HepG2 (cell line): ENCODE results near the gene TAS1R1. TPM values are rescaled to one million over a fixed set of nuclear protein-coding genes. Genes with fewer than 3 reads are reported as not detected.

Source experiments
- AKAP8 ChIP-seq: sonication (generic); formaldehyde crosslinking; IDR thresholded peaks from 2 replicates; pipeline ENCODE4 v1.5.1; 2020; ENCODE audit warnings: mild to moderate bottlenecking, missing genetic modification reagents
- AKNA ChIP-seq: sonication (generic); formaldehyde crosslinking; IDR thresholded peaks from 2 replicates; pipeline ENCODE4 v1.4.0; 2020; ENCODE audit warnings: missing genetic modification reagents, borderline replicate concordance
- ATF6 ChIP-seq: sonication (generic); formaldehyde crosslinking; conservative IDR thresholded peaks from 2 replicates; pipeline ENCODE4 v1.4.0; 2020; ENCODE audit warnings: missing genetic modification reagents
- CHCHD3 ChIP-seq: sonication (generic); formaldehyde crosslinking; IDR thresholded peaks from 2 replicates; pipeline ENCODE4 v1.8.0; 2022; ENCODE audit warnings: mild to moderate bottlenecking, missing genetic modification reagents, moderate library complexity
- HES4 ChIP-seq: sonication (generic); formaldehyde crosslinking; IDR thresholded peaks from 2 replicates; pipeline ENCODE4 v1.9.0; 2021; ENCODE audit warnings: mild to moderate bottlenecking, missing genetic modification reagents, borderline replicate concordance
- MLXIP ChIP-seq: sonication (generic); formaldehyde crosslinking; IDR thresholded peaks from 2 replicates; pipeline ENCODE4 v1.9.0; 2021; ENCODE audit warnings: missing genetic modification reagents, borderline replicate concordance
- NONO ChIP-seq, 2 experiments: fragments of 450-650 bp in 1 of 2; sonication (generic) in 1 of 2; formaldehyde crosslinking in 1 of 2; IDR thresholded peaks in 1 of 2; conservative IDR thresholded peaks in 1 of 2; 2 replicates each; pipeline versions ENCODE4 v1.6.1 to v1.8.0; 2017 to 2022; ENCODE audit warnings: mild to moderate bottlenecking in 1 of 2, missing genetic modification reagents in 1 of 2, moderate library complexity in 1 of 2
- PAX8 ChIP-seq: sonication (generic); formaldehyde crosslinking; IDR thresholded peaks from 2 replicates; pipeline ENCODE4 v1.8.0; 2022; ENCODE audit warnings: mild to moderate bottlenecking, missing genetic modification reagents, borderline replicate concordance
- PCBP2 ChIP-seq: fragments of 200-400 bp; formaldehyde crosslinking; optimal IDR thresholded peaks from 2 replicates; pipeline ENCODE3; 2018; ENCODE audit warnings: low read length, low read depth; ENCODE audit not compliant: poor library complexity, severe bottlenecking
- REXO4 ChIP-seq: sonication (generic); formaldehyde crosslinking; IDR thresholded peaks from 2 replicates; pipeline ENCODE4 v1.8.0; 2022; ENCODE audit warnings: missing genetic modification reagents, mild to moderate bottlenecking, borderline replicate concordance
- RFX1 ChIP-seq: fragments of 450-650 bp; IDR thresholded peaks from 2 replicates; pipeline ENCODE4 v1.6.1; 2017
- SKIL ChIP-seq: sonication (generic); formaldehyde crosslinking; IDR thresholded peaks from 2 replicates; pipeline ENCODE4 v1.8.0; 2022; ENCODE audit warnings: missing genetic modification reagents, mild to moderate bottlenecking, moderate library complexity, borderline replicate concordance
- TEAD3 ChIP-seq: optimal IDR thresholded peaks from 2 replicates; pipeline ENCODE3; 2016; ENCODE audit warnings: borderline replicate concordance
- TSC22D2 ChIP-seq: sonication (generic); formaldehyde crosslinking; IDR thresholded peaks from 2 replicates; pipeline ENCODE4 v1.5.1; 2020; ENCODE audit warnings: missing genetic modification reagents, mild to moderate bottlenecking, borderline replicate concordance
- ZNF136 ChIP-seq: sonication (generic); formaldehyde crosslinking; IDR thresholded peaks from 2 replicates; pipeline ENCODE4 v1.8.1; 2022; ENCODE audit warnings: low read depth, mild to moderate bottlenecking, moderate library complexity, missing genetic modification reagents
- ZNF564 ChIP-seq: sonication (generic); formaldehyde crosslinking; IDR thresholded peaks from 2 replicates; pipeline ENCODE4 v1.8.1; 2023; ENCODE audit warnings: mild to moderate bottlenecking, missing genetic modification reagents
- ZNF629 ChIP-seq: sonication (generic); formaldehyde crosslinking; conservative IDR thresholded peaks from 2 replicates; pipeline ENCODE4 v1.5.0; 2020; ENCODE audit warnings: missing genetic modification reagents
- ZSCAN31 ChIP-seq: sonication (generic); formaldehyde crosslinking; IDR thresholded peaks from 2 replicates; pipeline ENCODE4 v1.5.0; 2020; ENCODE audit warnings: low read depth, mild to moderate bottlenecking, missing genetic modification reagents
- polyA plus RNA-seq, 8 experiments: library from polyadenylated mRNA; depleted of rRNA in 3 of 8; stranded (reverse) in 7 of 8; unstranded in 1 of 8; fragments of >200 nt; fragmentation: Illumina TruSeq in 4 of 8; extraction: Trizol in 4 of 8; gene quantifications; 2 replicates each; pipeline versions ENCODE4 v1.2.1 to v1.2.3, GENCODE V29; 2011 to 2016; ENCODE audit warnings: low read depth in 4 of 8, missing spikeins in 1 of 8, mixed read lengths in 1 of 8; ENCODE audit not compliant: insufficient read depth in 1 of 8
- total RNA-seq, 5 experiments: library from RNA; depleted of rRNA; stranded (reverse); fragments of >200 nt; fragmentation: Illumina TruSeq; extraction: Trizol; gene quantifications; 2 replicates each; pipeline ENCODE4 v1.2.3, GENCODE V29; 2016; ENCODE audit warnings: low read depth in 1 of 5

The TAS1R1 gene
- total and polyA plus RNA-seq, 2 of the 13 experiments (the other 11 are each of a cell fraction or from before 2014, with no cell fraction given), result 1.4 to 1.6 TPM

GRCh38 chr1:6582370-6582769 is 27.3 kb downstream of the TAS1R1 start (continued):
- TF ChIP-seq PCBP2 (no peak), ZNF564 (CRISPR knock-in tag) (peak; percentile 67; the same call in 1 of the 2 replicates), HES4 (CRISPR knock-in tag) (no peak), REXO4 (CRISPR knock-in tag) (no peak), ZSCAN31 (CRISPR knock-in tag) (0 out of 2 replicates have a peak, but pooled peaks have one; percentile 37), ATF6 (no peak), AKNA (CRISPR knock-in tag) (no peak), ZNF136 (CRISPR knock-in tag) (no peak), NONO (IDR thresholded peaks at IDR 0.05) (no peak), NONO (CRISPR knock-in tag; conservative IDR thresholded peaks at IDR 0.05) (peak; percentile 83), AKAP8 (no peak), TSC22D2 (CRISPR knock-in tag) (0 out of 2 replicates have a peak, but pooled peaks have one; percentile 28), TEAD3 (CRISPR knock-in tag) (no peak), CHCHD3 (CRISPR knock-in tag) (no peak), PAX8 (CRISPR knock-in tag) (no peak), MLXIP (CRISPR knock-in tag) (no peak), ZNF629 (CRISPR knock-in tag) (peak; percentile 51; the same call in 1 of the 2 replicates), SKIL (CRISPR knock-in tag) (no peak), RFX1 (no peak)
